ENCODE data around the gene ZNF799. TPM values are rescaled to one million over a fixed set of nuclear protein-coding genes. Genes with fewer than 3 reads are reported as not detected.

ZNF799 gene
- total and polyA plus RNA-seq, 2 of the 4 experiments (the other 2 are of a cell fraction) = 0.79 to 3.4 TPM

DNA sequence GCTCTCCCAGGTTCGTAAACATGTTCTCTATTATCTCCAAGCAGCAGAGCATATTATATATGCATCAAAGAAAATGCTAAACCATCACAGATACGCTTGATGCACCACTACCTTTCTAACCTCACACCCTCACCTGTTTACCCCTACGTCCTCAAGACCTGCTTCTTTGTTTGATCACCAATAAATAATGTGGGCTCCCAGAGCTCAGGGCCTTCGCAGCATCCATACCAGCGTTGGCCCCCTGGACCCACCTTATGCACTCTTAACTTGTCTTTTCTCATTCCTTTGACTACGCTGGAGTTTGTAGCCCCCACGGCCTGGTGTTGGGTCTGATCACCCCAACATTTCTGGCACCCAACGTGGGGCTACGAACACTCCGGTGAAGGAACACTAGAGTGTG is 49.8 kb upstream of the ZNF799 start:
- Histone ChIP-seq H3K9ac (ENCODE audit: low read depth, low read length) (no peak overlapping the region), H3K79me1 (ENCODE audit: low read depth in 1 of 2, low read length in 2 of 2) (no peaks in the 10 kb centered on the region), H3K4me1 (ENCODE audit: control insufficient read depth, insufficient read depth, low read length) (no peaks in the 10 kb centered on the region), H3K4me3 (ENCODE audit: insufficient read depth, low read depth, low read length) (no peak overlapping the region), H4K91ac (ENCODE audit: insufficient read depth, low read depth, low read length) (no peak overlapping the region), H3K18ac (ENCODE audit: low read depth, low read length) (no peak overlapping the region), H2AK9ac (replicated peaks; ENCODE audit: low read depth, low read length, poor library complexity) (no peak overlapping the region), H2BK5ac (ENCODE audit: low read depth, low read length, poor library complexity, severe bottlenecking) (no peak overlapping the region), H3K4ac (ENCODE audit: low read depth, low read length) (no peak overlapping the region), H2AFZ (replicated peaks; ENCODE audit: low read length, poor library complexity) (no peak overlapping the region), H3K9me3 (ENCODE audit: control insufficient read depth, insufficient read depth, low read length) (peaks cover 42% of the 10 kb centered on the region), H3K23ac (ENCODE audit: low read depth, low read length) (no peak overlapping the region), H3K9me1 (ENCODE audit: insufficient read depth, low read length) (no peaks in the 10 kb centered on the region), H4K20me1 (ENCODE audit: insufficient read depth, low read length) (no peaks in the 10 kb centered on the region), H2BK20ac (ENCODE audit: low read depth, low read length) (no peak overlapping the region), H3K27me3 (ENCODE audit: control insufficient read depth, insufficient read depth, low read length) (no peaks in the 10 kb centered on the region), H2BK15ac (ENCODE audit: low read depth, low read length) (no peak overlapping the region), H4K8ac (ENCODE audit: low read depth in 2 of 2, low read length in 2 of 2) (no peak overlapping the region), H3K56ac (ENCODE audit: extremely low read depth, insufficient read depth, low read length) (no peak overlapping the region), H3K36me3 (ENCODE audit: control insufficient read depth, insufficient read depth, low read length) (no peaks in the 10 kb centered on the region), H2BK120ac (ENCODE audit: low read depth, low read length) (no peak overlapping the region), H3K4me2 (ENCODE audit: low read depth, low read length) (no peak overlapping the region), H4K5ac (ENCODE audit: low read depth, low read length) (no peak overlapping the region), H3K27ac (ENCODE audit: insufficient read depth, low read length) (no peak overlapping the region), H3K14ac (replicated peaks; ENCODE audit: low read depth, low read length) (no peak overlapping the region), H2AK5ac (ENCODE audit: low read depth, low read length) (no peak overlapping the region)
- POLR2A ChIA-PET (ENCODE audit: unreplicated experiment) = no interaction called here
- ATAC-seq (ENCODE audit: low read depth) (no peak), DNase-seq (no peak)
- CTCF ChIA-PET = interaction anchor here (0.6 kb wide), 1 partner anchor 53 kb away, joined by 3 read pairs; no protein-coding TSS in a partner anchor
- WGBS, 2 experiments (ENCODE audit: extremely low coverage in 2 of 2, insufficient read length in 1 of 2) = 90% methylated on average over 2 of the region's 10 CpGs; no CpG with 5 or more reads in 1 of the 2 experiments
- in situ Hi-C loops (cut with MboI; ENCODE audit: low sequenced_read_pairs) (no loop called here), dilution Hi-C loops (cut with HindIII; ENCODE audit: low sequenced_read_pairs, unreplicated experiment) (no loop called here), intact Hi-C loops (cut with micrococcal nuclease) (no loop called here)
- no TSS peak for BruUV-seq (replicated peaks)
- TF ChIP-seq FOS (IDR thresholded peaks at IDR 0.05; ENCODE audit: low read depth, low read length) (no peak), RAD21 (IDR thresholded peaks at IDR 0.05; ENCODE audit: low read length) (no peak), NFE2L2 (IDR thresholded peaks at IDR 0.05; ENCODE audit: low read depth, low read length) (no peak), CHD1 (IDR thresholded peaks at IDR 0.05; ENCODE audit: low read depth, low read length) (no peak), MXI1 (IDR thresholded peaks at IDR 0.05; ENCODE audit: borderline replicate concordance, low read depth, low read length) (no peak), SMC3 (IDR thresholded peaks at IDR 0.05; ENCODE audit: low read depth, low read length) (no peak), RFX5 (IDR thresholded peaks at IDR 0.05; ENCODE audit: low read depth, low read length) (no peak), BHLHE40 (IDR thresholded peaks at IDR 0.05; ENCODE audit: low read depth, low read length) (no peak), MAZ (IDR thresholded peaks at IDR 0.05; ENCODE audit: borderline replicate concordance, low read depth, low read length) (no peak), CEBPB (IDR thresholded peaks at IDR 0.05; ENCODE audit: low read depth, low read length) (no peak), POLR2A (IDR thresholded peaks at IDR 0.05; ENCODE audit: low read depth, low read length) (no peak), MAFK (IDR thresholded peaks at IDR 0.05; ENCODE audit: low read depth, low read length) (no peak), RCOR1 (IDR thresholded peaks at IDR 0.05; ENCODE audit: insufficient replicate concordance, low read length) (no peak)
- TF ChIP-seq, protein P1, sequence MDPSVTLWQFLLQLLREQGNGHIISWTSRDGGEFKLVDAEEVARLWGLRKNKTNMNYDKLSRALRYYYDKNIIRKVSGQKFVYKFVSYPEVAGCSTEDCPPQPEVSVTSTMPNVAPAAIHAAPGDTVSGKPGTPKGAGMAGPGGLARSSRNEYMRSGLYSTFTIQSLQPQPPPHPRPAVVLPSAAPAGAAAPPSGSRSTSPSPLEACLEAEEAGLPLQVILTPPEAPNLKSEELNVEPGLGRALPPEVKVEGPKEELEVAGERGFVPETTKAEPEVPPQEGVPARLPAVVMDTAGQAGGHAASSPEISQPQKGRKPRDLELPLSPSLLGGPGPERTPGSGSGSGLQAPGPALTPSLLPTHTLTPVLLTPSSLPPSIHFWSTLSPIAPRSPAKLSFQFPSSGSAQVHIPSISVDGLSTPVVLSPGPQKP (IDR thresholded peaks at IDR 0.05; ENCODE audit: borderline replicate concordance, low read depth, low read length) = no peak
- TF ChIP-seq, protein P2, sequence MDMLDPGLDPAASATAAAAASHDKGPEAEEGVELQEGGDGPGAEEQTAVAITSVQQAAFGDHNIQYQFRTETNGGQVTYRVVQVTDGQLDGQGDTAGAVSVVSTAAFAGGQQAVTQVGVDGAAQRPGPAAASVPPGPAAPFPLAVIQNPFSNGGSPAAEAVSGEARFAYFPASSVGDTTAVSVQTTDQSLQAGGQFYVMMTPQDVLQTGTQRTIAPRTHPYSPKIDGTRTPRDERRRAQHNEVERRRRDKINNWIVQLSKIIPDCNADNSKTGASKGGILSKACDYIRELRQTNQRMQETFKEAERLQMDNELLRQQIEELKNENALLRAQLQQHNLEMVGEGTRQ (IDR thresholded peaks at IDR 0.05; ENCODE audit: low read depth, low read length) = no peak
- TF ChIP-seq, protein P3, sequence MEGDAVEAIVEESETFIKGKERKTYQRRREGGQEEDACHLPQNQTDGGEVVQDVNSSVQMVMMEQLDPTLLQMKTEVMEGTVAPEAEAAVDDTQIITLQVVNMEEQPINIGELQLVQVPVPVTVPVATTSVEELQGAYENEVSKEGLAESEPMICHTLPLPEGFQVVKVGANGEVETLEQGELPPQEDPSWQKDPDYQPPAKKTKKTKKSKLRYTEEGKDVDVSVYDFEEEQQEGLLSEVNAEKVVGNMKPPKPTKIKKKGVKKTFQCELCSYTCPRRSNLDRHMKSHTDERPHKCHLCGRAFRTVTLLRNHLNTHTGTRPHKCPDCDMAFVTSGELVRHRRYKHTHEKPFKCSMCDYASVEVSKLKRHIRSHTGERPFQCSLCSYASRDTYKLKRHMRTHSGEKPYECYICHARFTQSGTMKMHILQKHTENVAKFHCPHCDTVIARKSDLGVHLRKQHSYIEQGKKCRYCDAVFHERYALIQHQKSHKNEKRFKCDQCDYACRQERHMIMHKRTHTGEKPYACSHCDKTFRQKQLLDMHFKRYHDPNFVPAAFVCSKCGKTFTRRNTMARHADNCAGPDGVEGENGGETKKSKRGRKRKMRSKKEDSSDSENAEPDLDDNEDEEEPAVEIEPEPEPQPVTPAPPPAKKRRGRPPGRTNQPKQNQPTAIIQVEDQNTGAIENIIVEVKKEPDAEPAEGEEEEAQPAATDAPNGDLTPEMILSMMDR (conservative IDR thresholded peaks at IDR 0.05; ENCODE audit: low read depth, low read length) = no peak

Measured in IMR-90 (cell line).